G401.6 (cell line): ENCODE results near the gene KCNAB3.

Source experiments
- FAIRE-seq: peaks from 2 replicates; lab custom pipeline; 2012; peaks lifted over from hg19 to GRCh38; lab: Jason Lieb, UNC

Gene KCNAB3

DNA sequence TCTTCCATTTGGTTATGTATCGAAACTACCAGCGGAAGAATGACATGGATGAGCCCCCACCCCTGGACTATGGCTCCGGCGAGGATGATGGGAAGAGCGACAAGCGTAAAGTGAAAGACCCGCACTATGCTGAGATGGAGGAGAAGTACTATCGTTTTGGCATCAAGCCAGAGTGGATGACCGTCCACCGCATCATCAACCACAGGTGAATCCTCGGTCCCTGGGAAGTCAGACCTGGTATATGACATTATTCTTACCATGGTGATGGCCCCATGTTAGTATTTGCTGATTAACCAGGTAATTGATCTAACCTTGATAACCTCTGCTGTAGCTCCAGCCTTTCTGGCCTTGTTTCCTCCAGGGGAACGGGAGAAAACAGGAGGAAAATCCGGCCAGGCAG, 32.6 kb downstream of the KCNAB3 start:
- no peak for FAIRE-seq

DNA sequence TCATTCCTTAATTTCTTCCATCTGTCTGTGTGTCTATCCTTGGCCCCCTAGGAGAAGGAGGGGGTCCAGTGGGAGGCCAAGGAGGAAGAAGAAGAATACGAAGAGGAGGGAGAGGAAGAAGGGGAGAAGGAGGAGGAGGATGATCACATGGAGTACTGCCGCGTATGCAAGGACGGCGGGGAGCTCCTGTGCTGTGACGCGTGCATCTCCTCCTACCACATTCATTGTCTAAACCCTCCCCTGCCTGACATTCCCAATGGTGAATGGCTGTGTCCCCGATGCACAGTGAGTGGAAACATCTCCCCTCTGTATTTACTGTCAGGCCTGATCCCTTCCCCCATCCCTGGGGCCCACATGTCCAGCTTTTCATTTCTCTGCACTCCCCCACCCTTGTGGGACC, 34.8 kb downstream of the KCNAB3 start:
- FAIRE-seq = no peak

DNA sequence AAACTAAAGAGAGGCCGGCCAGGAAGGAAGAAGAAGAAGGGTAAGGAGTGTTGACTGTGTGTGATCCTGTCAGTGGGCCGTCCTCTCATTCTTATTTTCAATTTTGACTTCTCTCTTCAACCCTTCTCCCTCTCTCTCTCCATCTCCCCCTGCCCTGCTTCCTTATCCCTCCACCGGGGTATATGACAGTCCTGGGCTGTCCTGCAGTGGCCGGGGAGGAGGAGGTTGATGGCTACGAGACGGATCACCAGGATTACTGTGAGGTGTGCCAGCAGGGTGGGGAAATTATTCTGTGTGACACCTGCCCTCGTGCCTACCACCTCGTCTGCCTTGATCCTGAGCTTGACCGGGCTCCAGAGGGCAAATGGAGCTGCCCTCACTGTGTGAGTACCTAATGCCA, 35.4 kb downstream of the KCNAB3 start:
- no peak for FAIRE-seq

DNA sequence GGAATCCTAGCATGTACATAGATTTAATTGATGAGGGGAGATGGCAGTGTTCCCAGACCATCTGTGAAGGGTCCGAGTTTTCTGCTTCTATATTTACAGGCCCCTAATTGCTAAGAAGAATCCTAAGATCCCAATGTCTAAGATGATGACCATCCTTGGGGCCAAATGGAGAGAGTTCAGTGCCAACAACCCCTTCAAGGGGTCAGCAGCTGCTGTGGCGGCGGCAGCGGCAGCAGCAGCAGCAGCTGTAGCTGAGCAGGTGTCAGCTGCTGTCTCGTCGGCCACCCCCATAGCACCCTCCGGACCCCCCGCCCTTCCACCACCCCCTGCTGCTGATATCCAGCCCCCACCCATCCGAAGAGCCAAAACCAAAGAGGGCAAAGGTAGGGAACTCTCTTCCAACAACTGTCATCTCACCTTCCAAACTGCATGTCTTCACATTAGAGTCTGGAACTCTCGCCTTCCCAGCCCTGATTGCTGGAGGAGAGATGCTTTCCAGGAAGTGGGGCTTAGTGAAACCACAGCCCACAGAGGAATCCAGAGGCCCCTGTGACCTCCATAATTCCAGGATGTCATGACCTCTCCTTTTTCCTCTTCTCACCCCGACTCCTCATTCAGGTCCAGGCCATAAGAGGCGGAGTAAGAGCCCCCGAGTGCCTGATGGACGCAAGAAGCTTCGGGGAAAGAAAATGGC, 36.3 kb downstream of the KCNAB3 start:
- no peak for FAIRE-seq

DNA sequence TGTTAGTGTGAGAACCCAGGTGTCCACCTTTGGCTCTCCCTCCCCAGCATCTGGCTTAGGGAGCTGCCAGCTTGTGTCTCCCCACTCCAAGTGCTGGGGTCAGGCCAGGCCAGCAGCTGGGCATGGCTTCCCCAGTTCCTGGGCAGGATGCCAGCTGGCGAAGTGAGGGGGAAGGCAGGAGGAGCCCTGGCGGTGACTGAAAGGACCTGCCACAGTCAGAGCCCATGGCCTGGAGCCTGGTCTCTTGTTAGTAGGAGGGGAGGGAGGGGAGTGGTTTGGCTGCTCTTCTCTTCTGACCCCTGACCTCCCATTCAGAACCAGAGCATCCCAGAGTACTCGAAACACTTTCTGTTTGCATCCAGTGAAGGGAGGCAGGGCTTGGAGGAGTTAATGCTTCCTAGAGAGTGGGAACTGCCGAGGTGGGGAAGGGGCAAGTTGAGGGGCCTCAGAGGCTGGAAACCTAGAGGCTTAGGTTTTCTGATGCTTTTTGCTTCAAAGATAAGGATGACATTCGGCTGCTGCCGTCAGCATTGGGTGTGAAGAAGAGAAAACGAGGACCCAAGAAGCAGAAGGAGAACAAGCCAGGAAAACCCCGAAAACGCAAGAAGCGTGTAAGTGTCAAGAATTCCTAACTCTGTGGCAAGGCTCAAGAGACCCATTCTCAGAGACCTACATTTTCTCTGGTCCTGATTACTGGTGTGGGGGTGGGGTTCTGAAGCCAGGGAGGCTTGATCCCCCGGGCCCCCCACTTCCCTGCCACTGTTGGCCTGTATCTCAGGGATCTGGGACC, 40.3 kb downstream of the KCNAB3 start:
- FAIRE-seq = no peak

DNA sequence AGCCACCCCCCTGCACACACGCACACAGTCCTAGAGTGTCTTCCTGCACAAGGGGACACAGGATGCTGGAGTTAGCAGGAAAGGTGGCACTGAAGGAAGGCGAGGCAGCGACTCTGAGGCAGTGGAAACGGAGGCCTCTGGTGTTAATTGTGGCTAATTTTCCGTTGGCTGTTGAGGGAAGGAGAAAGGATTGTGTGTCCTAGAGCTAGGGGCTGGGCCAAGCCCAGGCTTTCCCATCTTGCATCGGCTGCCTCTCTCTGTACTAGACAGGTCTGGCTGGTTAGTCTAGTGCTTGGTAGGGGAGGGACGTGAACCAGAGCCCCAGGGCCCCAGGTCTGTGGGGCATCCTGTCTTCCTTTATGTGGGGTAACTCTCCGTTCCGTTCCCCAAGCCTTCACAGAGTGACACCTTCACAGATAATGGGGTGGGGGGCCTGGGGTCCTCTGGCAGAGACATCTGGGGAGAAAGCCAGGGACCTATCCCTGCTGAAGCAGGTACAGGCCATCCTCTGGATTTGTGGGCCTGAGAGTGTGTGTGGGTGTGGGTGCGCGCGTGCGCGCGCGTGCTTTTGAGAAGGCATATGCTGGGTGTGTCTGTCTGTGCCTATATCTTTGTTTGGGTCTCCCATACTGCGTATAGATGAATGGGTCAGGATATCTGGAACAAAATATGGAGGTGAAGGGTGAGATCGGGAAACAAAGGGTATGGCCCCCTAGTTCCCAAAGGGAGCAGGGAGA, 41.3 kb downstream of the KCNAB3 start, which contains the start of gene CHD3:
Gene CHD3 (plus strand): TSS at position 606 of the 737 bp plus-strand sequence. CDS start 212 bp downstream, outside the sequence.
- FAIRE-seq = no peak

DNA sequence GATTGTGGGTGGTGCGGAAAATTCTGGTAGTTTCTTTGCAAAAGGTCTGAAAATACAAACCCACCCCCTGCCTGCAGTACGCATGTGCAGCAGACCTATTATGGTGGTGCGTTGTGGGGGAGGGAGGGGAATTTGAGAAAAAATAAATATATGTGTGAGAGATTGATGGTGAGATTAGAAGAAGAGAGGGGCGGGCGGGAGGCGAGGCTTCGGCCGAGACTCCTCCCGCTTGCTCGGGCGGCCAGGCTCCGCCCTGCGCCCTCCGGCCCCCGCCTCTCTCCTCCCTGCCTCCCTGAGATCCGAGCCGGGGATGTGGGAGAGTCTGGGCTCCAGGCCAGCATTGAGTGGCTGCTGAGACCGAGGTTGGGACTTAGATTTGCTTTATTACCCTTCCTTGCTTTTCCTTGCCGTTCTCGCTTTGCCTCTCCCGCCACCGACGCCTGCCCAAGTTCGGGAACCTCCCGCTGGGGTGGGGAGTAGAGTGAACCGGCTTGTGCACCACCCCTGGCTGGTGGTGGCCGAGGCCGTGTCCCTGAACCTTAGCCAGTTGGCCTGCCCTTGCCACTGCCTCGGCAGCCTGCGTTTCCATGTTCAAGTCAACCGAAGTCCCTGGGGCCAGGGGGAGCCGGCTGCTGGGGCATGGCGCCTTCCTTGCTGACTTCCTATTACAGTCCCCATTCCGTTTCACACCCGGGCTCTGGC, 42.0 kb downstream of the KCNAB3 start:
- FAIRE-seq = peak; percentile 97

DNA sequence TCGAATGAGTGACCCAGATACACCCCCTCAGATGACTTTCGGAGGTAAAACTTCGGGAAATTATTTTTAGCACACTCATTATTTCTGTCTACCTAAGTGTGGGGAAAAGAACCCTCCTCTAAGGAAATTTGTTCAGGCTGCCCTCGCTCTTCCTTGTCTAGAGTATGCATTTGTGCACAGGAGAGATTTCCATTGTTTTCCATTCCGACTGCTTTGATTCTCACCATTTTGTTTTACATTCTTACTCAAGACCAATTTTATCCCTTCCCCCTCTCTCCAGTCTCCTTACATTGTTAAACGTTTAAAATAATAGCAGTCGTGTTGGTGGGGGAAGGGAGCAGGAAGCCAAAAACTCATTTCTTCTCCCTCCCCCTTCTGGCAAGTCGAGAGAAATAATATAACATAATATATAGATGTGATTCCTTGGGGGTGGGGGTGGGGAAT, 42.6 kb downstream of the KCNAB3 start:
- FAIRE-seq = no peak

DNA sequence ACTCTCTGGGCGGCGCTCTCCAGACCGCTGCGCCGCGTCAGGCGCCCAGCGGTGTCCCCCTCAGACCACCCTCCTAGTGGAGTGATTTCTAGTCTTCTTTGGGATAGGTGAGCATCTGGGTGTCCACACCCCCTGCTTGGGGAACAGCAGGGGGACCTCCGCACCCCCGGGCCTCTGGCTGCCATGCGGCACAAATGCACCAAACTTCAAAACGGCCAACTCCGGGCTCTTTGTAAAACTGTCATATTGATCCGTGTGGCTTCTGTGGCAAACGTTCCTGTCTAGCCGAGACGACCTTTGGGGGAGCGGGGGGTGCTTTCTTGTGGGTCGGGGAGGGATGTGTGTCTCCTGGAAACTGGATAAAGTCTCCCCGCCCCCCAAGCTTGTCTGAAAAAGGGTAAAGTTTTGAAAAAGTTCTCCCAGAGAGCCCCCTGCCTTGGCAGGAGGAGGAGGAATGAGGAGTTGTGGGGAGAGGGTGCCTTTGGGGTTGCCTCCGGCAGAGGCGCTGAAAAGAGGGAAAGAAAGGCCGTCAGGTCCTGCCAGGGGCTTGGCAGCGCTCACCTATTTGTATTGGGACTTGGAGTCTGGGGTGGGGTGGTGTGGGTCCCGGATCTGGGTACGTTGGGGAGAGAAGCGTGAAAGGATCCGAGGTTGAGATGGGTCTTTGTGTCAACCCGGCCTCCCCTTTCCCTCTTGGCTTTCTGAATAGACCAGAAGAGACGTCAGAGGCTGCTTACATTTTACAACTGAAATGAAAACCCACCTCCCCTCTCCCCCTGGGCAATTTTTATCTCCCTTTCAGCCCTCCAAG, 43.2 kb downstream of the KCNAB3 start:
- no peak for FAIRE-seq

DNA sequence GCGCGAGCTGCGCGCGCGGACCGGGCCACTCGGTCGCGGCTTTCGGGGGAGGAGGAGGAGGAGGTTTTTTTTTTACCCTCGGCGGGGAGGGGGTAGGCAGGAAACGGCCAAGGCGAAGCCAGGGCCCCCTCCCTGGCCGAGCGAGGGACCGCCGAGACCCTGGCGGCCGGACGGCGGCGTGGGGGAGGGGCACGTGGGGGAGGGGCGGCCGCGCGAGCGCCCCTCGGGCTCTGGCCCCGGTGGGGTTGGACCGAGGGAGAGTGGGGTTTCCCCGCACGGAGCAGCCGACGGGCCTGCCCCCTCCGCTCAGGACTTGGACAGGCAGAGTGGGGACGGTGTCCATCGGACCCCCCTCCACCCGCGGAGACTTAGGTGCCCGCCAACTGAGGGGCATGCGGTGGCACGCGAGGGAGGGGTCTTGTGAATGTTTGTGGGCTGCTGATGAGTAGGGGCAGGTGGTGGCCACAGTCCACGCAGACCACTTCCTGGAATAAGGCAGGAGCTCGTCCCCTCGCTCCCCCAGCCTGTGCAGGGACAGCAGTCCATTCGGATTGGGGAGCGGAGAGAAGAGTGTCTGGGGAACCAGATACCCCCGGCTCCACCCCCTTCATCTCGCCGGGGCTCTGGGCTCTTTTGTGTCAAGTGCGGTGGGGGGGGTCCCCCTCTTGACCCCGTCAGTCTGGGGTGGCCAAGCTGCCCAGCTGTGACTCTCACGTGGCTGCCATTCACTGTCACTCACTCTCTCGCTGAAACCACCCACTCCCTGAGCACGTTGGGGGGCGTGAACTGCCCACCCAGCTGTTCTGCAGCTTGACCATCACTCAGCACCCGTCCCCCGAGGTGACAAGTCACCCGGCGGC, 44.1 kb downstream of the KCNAB3 start:
- no peak for FAIRE-seq

DNA sequence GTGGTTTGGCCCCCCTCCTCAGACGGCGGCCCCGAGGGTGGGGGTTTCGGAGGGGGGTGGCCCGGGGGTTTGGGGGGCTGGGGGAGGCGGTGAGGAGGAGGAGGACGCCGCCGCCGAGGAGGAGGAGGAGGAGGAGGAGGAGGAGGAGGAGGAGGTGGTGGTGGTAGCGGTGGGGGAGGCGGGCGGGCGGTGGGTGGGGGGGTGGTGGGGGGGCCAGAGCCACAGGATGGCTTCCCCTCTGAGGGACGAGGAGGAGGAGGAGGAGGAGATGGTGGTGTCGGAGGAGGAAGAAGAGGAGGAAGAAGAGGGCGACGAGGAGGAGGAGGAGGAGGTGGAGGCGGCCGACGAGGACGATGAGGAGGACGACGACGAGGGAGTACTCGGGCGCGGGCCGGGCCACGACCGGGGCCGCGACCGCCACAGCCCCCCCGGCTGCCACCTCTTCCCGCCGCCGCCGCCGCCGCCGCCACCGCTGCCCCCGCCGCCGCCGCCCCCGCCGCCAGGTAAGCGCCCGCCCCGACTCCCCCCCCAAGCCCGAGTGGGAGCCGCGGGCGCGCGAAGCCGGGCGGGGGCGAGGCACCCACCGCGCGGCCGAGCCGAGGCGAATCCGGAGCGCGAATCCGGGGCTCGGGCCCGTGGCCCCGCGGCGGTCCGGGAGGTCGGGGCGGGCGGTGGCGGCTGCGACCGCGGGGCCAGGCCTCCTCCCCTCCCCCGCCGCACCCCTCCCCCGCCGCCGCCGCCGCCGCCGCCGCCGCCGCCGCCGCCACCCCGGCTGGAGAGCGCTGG, 44.9 kb downstream of the KCNAB3 start:
- no peak for FAIRE-seq

DNA sequence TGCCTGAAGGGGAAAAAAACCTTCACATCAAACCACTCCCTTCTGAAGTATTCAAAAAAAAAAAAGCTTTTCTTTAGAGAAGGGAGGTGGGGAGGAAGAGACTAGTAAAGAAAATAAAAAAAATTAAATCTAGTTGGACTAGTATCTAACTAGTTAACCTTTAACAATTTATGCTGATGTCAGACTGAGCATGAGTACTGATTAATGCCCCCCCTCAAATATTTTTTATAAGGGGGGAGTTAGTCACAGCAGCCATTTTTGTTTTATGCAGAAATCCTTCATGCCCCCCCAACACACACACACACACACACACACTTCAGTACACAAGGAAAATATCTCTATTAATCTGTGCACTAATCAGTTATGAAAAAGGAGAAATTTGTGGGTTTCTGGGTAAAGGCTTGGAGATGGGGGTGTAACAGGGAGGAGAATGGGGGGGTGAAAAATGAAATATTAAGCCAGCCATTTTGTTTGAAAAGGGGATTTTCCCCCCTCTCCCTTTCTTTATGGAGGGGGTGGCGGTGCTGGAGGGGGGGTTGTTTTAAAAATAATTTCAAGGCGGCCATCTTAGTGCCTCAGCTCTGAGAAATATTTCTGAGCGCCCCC, 45.8 kb downstream of the KCNAB3 start:
- FAIRE-seq = peak; percentile 60

DNA sequence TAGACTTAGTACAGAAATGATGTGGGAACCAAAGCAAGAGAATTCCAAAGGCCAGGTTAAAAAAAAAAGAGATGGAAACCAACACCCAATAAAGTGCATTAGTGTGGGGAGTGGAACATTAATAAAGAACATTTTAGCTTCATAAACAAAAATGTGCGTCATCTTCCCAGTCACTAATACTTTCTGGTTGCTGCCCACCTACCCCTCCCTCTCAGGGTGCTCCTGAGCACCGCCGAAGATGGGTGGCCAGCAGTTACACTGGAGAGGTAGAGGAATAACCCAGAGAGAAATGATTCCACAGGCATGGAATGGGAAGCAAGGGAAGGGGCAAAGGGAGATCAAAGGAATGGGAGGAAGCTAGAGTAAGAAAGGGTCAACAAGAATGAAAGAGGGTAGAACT, 47.0 kb downstream of the KCNAB3 start:
- FAIRE-seq = no peak

DNA sequence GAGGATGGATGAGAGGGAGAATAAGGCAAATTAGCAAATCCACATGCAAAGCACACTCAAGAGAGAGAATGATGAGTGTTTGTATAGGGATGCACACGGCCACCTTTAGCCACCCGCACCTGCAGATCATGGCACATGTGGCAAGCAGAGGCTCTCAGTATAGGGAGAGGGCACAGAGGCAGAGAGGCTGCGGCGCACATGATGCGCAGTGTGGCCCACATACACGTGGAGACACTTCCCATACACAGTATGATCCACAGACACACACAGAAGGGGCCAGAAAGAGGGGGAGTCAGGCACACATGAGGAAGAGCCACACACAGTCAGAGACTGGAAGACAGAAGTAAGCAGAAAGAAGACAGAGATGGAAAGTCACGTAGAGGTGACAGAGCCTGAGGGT, 47.6 kb downstream of the KCNAB3 start:
- no peak for FAIRE-seq

DNA sequence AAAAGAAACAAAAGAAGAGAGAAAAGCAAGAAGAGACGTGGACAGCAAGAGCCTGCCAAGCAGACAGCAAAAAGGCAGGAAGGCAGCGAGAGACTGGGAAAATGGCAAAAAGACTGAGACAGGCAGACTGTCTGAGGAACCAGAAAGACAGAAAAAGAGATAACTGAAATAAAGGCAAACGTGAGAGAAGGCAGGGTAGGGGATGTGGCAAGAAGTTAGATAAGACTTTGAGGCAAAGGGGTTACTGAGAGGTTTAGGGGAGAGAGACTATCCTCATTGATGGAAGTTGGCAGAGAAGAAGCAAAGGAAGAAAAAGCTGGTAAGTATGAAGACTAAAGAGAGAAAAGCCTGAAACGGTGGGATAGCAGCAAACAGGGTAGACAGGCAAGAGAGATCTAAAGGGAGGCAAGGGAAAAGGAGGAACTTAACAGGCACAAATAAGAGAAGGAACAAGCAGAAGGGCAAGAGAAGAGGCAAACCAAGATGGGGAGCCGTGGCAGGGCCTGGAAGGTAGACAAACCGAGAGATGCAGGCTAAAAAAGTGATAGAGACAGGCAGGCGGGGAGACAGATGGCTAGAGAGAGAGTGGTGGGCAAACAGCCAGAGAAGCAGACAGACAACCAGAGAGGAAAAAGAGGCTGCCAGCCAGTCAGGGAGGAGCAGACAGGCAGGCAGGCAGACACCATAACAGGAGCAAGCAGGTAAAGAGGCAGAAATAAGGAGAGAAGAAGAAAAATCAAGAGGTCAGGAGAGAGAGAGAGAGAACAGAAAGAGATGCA, 48.2 kb downstream of the KCNAB3 start:
- no peak for FAIRE-seq

DNA sequence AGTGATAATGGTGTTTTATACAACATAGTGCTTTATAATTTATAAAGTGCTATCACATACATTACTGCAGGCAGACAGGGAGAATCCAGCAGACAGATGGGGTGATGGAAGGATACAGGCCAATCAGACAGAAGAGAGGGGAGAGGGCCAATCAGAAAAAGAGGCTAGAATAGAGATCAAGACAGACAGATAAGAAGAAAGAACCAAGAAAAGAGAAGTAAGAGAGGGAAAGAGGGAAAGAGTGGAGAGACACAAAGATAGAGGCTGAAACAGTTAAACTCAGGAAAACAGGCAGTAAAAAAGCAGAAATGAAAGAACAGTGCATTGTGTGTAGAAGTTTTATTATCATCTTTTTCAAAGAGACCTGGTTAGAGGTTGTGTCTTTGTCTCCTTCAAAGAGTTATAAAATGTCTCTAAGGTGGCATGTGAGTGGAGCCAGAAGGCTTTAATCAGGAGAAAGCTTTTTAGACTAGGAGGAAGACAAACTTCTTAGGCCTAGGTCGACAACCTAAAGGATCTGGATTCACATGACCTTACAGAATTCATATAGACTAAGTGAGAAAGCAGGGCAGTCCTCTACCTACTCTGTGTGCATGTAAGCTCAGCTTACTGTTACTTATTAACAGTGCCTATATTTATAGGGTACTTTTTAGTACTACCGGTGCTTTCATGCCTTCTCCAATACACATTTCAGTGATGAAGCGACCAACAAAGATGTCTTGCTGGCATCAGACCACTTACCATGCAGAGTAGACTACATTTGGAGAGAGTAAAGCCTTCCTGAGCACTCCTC, 49.4 kb downstream of the KCNAB3 start:
- no peak for FAIRE-seq

DNA sequence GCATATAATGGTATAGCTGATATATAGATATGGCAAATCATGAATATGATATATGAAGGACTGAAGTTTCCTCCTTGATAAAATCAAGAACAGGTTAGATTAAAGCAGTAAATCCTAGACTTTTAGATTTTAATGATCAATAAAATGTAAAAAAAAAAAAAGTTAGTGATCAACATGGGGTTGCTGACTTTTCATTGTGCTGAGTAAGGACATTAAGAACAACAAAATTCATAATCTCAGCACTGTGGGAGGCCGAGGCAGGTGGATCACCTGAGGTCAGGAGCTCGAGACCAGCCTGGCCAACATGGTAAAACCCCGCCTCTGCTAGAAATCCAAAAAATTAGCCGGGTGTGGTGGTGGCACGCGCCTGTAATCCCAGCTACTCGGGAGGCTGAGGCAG, 51.4 kb downstream of the KCNAB3 start:
- no peak for FAIRE-seq
